H1 (cell line): ENCODE results near the gene OSBPL2. TPM values are rescaled to one million over a fixed set of nuclear protein-coding genes. Genes with fewer than 3 reads are reported as not detected.

Experiments used
- CTCF ChIA-PET: fragments of 300-600 bp; sonication (Branson Sonifier 250); formaldehyde crosslinking; loops from one replicate; lab custom pipeline; 2021; ENCODE audit not compliant: partially characterized antibody; lab: Charles Lee
- POLR2A ChIA-PET: fragments of 300-600 bp; sonication (Branson Sonifier 250); formaldehyde crosslinking; loops from one replicate; lab custom pipeline; 2021; ENCODE audit warnings: inconsistent platforms; ENCODE audit not compliant: partially characterized antibody; lab: Charles Lee
- DNase-seq, 2 experiments: peaks; one replicate each; pipeline versions ENCODE4 v3.0.0 to v3.0.0-alpha.2; 2010 to 2022; ENCODE audit warnings: low spot score in 2 of 2, low read depth in 1 of 2, mixed read lengths in 1 of 2
- FAIRE-seq: peaks from 2 replicates; lab custom pipeline; 2011; peaks lifted over from hg19 to GRCh38; lab: Jason Lieb, UNC
- H2AFZ ChIP-seq: 2 replicates; pipeline ENCODE4 v1.8.1; 2012; ENCODE audit warnings: low read length, inconsistent platforms
- H2AK5ac ChIP-seq: 2 replicates; pipeline ENCODE4 v1.6.1; 2013; ENCODE audit warnings: low read depth, low read length
- H2BK120ac ChIP-seq: replicated peaks from 2 replicates; pipeline ENCODE3; 2013; ENCODE audit warnings: low read depth, low read length, inconsistent platforms
- H2BK12ac ChIP-seq: 2 replicates; pipeline ENCODE4 v1.6.1; 2013; ENCODE audit warnings: low read depth, low read length
- H2BK15ac ChIP-seq: 2 replicates; pipeline ENCODE4 v1.6.1; 2013; ENCODE audit warnings: low read length
- H2BK20ac ChIP-seq: 2 replicates; pipeline ENCODE4 v1.6.1; 2013; ENCODE audit warnings: low read length
- H2BK5ac ChIP-seq: 2 replicates; pipeline ENCODE4 v1.6.1; 2013; ENCODE audit warnings: low read depth, low read length
- H3K14ac ChIP-seq: 2 replicates; pipeline ENCODE4 v1.6.1; 2013; ENCODE audit warnings: inconsistent platforms; ENCODE audit not compliant: insufficient read length
- H3K18ac ChIP-seq: 2 replicates; pipeline ENCODE4 v1.6.1; 2013; ENCODE audit warnings: low read length; ENCODE audit errors: extremely low read depth
- H3K23ac ChIP-seq: 2 replicates; pipeline ENCODE4 v1.6.1; 2013; ENCODE audit warnings: inconsistent platforms; ENCODE audit not compliant: insufficient read length
- H3K23me2 ChIP-seq: 2 replicates; pipeline ENCODE4 v1.6.1; 2013; ENCODE audit warnings: low read depth, low read length
- H3K27ac ChIP-seq: 2 replicates; pipeline ENCODE4 v1.6.1; 2011; ENCODE audit warnings: low read depth, low read length, inconsistent platforms
- H3K27me3 ChIP-seq, 4 experiments: replicated peaks in 1 of 4; 1 replicate in 1 of 4; 2 replicates in 3 of 4; pipeline versions ENCODE4 v1.6.1 to v1.8.1; 2011 to 2013; ENCODE audit warnings: low read length in 3 of 4, mild to moderate bottlenecking in 3 of 4, inconsistent platforms in 2 of 4, mixed read lengths in 2 of 4, moderate library complexity in 1 of 4; ENCODE audit not compliant: control insufficient read depth in 3 of 4, insufficient read depth in 3 of 4; ENCODE audit errors: extremely low read depth in 1 of 4
- H3K36me3 ChIP-seq, 4 experiments: 2 replicates each; pipeline versions ENCODE4 v1.6.1 to v1.8.1; 2011 to 2013; ENCODE audit warnings: mild to moderate bottlenecking in 4 of 4, low read length in 3 of 4, moderate library complexity in 2 of 4, control low read depth in 1 of 4, inconsistent platforms in 1 of 4; ENCODE audit not compliant: insufficient read depth in 4 of 4, control insufficient read depth in 2 of 4
- H3K4ac ChIP-seq: replicated peaks from 2 replicates; pipeline ENCODE3; 2013; ENCODE audit warnings: low read length, low read depth, mixed read lengths, inconsistent platforms; ENCODE audit not compliant: insufficient read length
- H3K4me1 ChIP-seq, 4 experiments: replicated peaks in 1 of 4; 1 replicate in 1 of 4; 2 replicates in 3 of 4; pipeline versions ENCODE4 v1.6.1 to v1.8.1; 2011 to 2013; ENCODE audit warnings: low read length in 3 of 4, inconsistent platforms in 2 of 4, mixed read lengths in 1 of 4; ENCODE audit not compliant: insufficient read depth in 4 of 4, control insufficient read depth in 3 of 4
- H3K4me2 ChIP-seq, 2 experiments: 2 replicates each; pipeline versions ENCODE4 v1.6.1 to v1.8.1; 2011 to 2013; ENCODE audit warnings: low read depth in 2 of 2, low read length in 2 of 2, control low read depth in 1 of 2, inconsistent platforms in 1 of 2, mild to moderate bottlenecking in 1 of 2; ENCODE audit not compliant: insufficient read depth in 1 of 2
- H3K4me3 ChIP-seq, 4 experiments: fragments of 200-600, 300-600 bp in 1 of 4; sonication (generic), shearing (Covaris generic), sonication (Bioruptor Twin) in 1 of 4; 2 replicates each; pipeline versions ENCODE4 v1.5.1 to v1.8.1; 2011 to 2016; ENCODE audit warnings: low read length in 4 of 4, low read depth in 3 of 4, control low read depth in 2 of 4, inconsistent platforms in 2 of 4, mild to moderate bottlenecking in 2 of 4, mixed read lengths in 1 of 4, moderate library complexity in 1 of 4; ENCODE audit not compliant: insufficient read depth in 2 of 4; ENCODE audit errors: extremely low read depth in 1 of 4
- H3K56ac ChIP-seq: replicated peaks from 2 replicates; pipeline ENCODE3; 2013; ENCODE audit warnings: low read depth, mild to moderate bottlenecking, mixed read lengths, low read length, inconsistent platforms; ENCODE audit not compliant: insufficient read length
- H3K79me1 ChIP-seq: 2 replicates; pipeline ENCODE4 v1.6.1; 2013; ENCODE audit warnings: low read depth, low read length, control low read depth
- H3K79me2 ChIP-seq, 2 experiments: 2 replicates each; pipeline versions ENCODE4 v1.6.1 to v1.8.1; 2012 to 2013; ENCODE audit warnings: low read length in 2 of 2, mild to moderate bottlenecking in 2 of 2, inconsistent platforms in 1 of 2; ENCODE audit not compliant: insufficient read depth in 2 of 2, control insufficient read depth in 1 of 2
- H3K9ac ChIP-seq, 4 experiments: replicated peaks in 1 of 4; 1 replicate in 1 of 4; 2 replicates in 3 of 4; pipeline versions ENCODE4 v1.6.1 to v1.8.1; 2011 to 2013; ENCODE audit warnings: low read depth in 3 of 4, low read length in 3 of 4, control low read depth in 2 of 4, mild to moderate bottlenecking in 2 of 4, moderate library complexity in 2 of 4, inconsistent platforms in 1 of 4; ENCODE audit errors: extremely low read depth in 1 of 4
- H3K9me3 ChIP-seq, 2 experiments: 2 replicates each; pipeline versions ENCODE4 v1.6.1 to v1.8.1; 2012 to 2013; ENCODE audit warnings: mild to moderate bottlenecking in 2 of 2, moderate library complexity in 2 of 2, control low read depth in 1 of 2, inconsistent platforms in 1 of 2, low read depth in 1 of 2, low read length in 1 of 2, mixed read lengths in 1 of 2; ENCODE audit not compliant: insufficient read depth in 2 of 2
- H4K20me1 ChIP-seq, 2 experiments: replicated peaks in 1 of 2; 2 replicates each; pipeline versions ENCODE3 to v1.8.1; 2011 to 2013; ENCODE audit warnings: inconsistent platforms in 2 of 2, low read length in 2 of 2, mild to moderate bottlenecking in 1 of 2; ENCODE audit not compliant: insufficient read depth in 2 of 2, control insufficient read depth in 1 of 2
- H4K5ac ChIP-seq: 2 replicates; pipeline ENCODE4 v1.6.1; 2013; ENCODE audit warnings: low read length, low read depth, mixed read lengths, inconsistent platforms; ENCODE audit not compliant: insufficient read length
- H4K8ac ChIP-seq: 2 replicates; pipeline ENCODE4 v1.8.0; 2013; ENCODE audit warnings: mild to moderate bottlenecking, moderate library complexity, low read length, inconsistent platforms; ENCODE audit not compliant: insufficient read depth; ENCODE audit errors: extremely low read depth
- H4K91ac ChIP-seq: replicated peaks from 2 replicates; pipeline ENCODE3; 2013; ENCODE audit warnings: low read length, mixed read lengths, inconsistent platforms; ENCODE audit not compliant: insufficient read length
- CTCF ChIP-seq, 3 experiments: IDR thresholded peaks; 1 replicate in 2 of 3; 2 replicates in 1 of 3; pipeline versions ENCODE4 v1.5.1 to v1.6.1; 2011; ENCODE audit warnings: low read length in 3 of 3, mild to moderate bottlenecking in 3 of 3, inconsistent platforms in 2 of 3, low read depth in 1 of 3, moderate library complexity in 1 of 3; ENCODE audit not compliant: insufficient read depth in 1 of 3; ENCODE audit errors: control extremely low read depth in 1 of 3
- FOSL1 ChIP-seq: IDR thresholded peaks from 2 replicates; pipeline ENCODE4 v1.6.1; 2011; ENCODE audit warnings: mild to moderate bottlenecking, low read depth, low read length, moderate library complexity; ENCODE audit not compliant: insufficient read depth
- NRF1 ChIP-seq: IDR thresholded peaks from 2 replicates; pipeline ENCODE4 v1.6.1; 2011; ENCODE audit warnings: mild to moderate bottlenecking, low read depth, low read length, improper control_type of control experiment
- RXRA ChIP-seq: IDR thresholded peaks from 2 replicates; pipeline ENCODE4 v1.6.1; 2011; ENCODE audit warnings: low read depth, mild to moderate bottlenecking, low read length, moderate library complexity; ENCODE audit not compliant: insufficient read depth
- SP2 ChIP-seq: IDR thresholded peaks from 2 replicates; pipeline ENCODE4 v1.6.1; 2012; ENCODE audit warnings: mild to moderate bottlenecking, low read length, inconsistent platforms
- SP4 ChIP-seq: IDR thresholded peaks from 2 replicates; pipeline ENCODE4 v1.6.1; 2012; ENCODE audit warnings: low read length, inconsistent platforms
- TAF7 ChIP-seq: optimal IDR thresholded peaks from 2 replicates; pipeline ENCODE3; 2011; ENCODE audit warnings: low read depth, mild to moderate bottlenecking, inconsistent platforms, low read length, moderate library complexity, borderline replicate concordance
- TCF12 ChIP-seq: IDR thresholded peaks from 2 replicates; pipeline ENCODE4 v1.6.1; 2011; ENCODE audit warnings: low read depth, mild to moderate bottlenecking, low read length
- WGBS, 2 experiments: shearing (Covaris generic) in 1 of 2; methylation state at CpG; one replicate each; pipeline versions ENCODE4 v1.1.6 to v1.1.7; 2013 to 2015; ENCODE audit warnings: low lambda C conversion rate in 2 of 2, mixed read lengths in 2 of 2, inconsistent platforms in 1 of 2, low coverage in 1 of 2, missing lambda C conversion rate in 1 of 2; ENCODE audit not compliant: insufficient replicate concordance in 2 of 2, insufficient coverage in 1 of 2, insufficient read length in 1 of 2; ENCODE audit errors: extremely low coverage in 1 of 2, missing lambda C conversion rate in 1 of 2; 5-methylcytosine and 5-hydroxymethylcytosine counted together
- polyA plus RNA-seq, 7 experiments: library from polyadenylated mRNA; depleted of rRNA in 3 of 7; stranded (reverse) in 5 of 7; unstranded in 2 of 7; fragments of >200 nt in 5 of 7; fragments of 200-250 nt in 2 of 7; gene quantifications; 1 replicate in 5 of 7; 2 replicates in 1 of 7; 4 replicates in 1 of 7; pipeline versions ENCODE4 v1.2.1 to v1.2.3, GENCODE V29; 2011 to 2013; ENCODE audit warnings: missing spikeins in 2 of 7, mixed read lengths in 2 of 7
- total RNA-seq: library from RNA; stranded (reverse); fragmentation: NEBNext Ultra II Directional; extraction: Animal tissue kit (Norgen Biotek cat#: 25700); gene quantifications from 2 replicates; pipeline ENCODE4 v1.2.1, GENCODE V29; 2021
- TF ChIP-seq, protein P1 (sequence below): IDR thresholded peaks from 2 replicates; pipeline ENCODE4 v1.6.1; 2011; ENCODE audit warnings: low read depth, mild to moderate bottlenecking, low read length; ENCODE audit not compliant: insufficient read depth

OSBPL2 gene
- total and polyA plus RNA-seq, 2 of the 8 experiments (the other 6 are each of a cell fraction or from before 2014, with no cell fraction given): 11.7 to 42.4 TPM

DNA sequence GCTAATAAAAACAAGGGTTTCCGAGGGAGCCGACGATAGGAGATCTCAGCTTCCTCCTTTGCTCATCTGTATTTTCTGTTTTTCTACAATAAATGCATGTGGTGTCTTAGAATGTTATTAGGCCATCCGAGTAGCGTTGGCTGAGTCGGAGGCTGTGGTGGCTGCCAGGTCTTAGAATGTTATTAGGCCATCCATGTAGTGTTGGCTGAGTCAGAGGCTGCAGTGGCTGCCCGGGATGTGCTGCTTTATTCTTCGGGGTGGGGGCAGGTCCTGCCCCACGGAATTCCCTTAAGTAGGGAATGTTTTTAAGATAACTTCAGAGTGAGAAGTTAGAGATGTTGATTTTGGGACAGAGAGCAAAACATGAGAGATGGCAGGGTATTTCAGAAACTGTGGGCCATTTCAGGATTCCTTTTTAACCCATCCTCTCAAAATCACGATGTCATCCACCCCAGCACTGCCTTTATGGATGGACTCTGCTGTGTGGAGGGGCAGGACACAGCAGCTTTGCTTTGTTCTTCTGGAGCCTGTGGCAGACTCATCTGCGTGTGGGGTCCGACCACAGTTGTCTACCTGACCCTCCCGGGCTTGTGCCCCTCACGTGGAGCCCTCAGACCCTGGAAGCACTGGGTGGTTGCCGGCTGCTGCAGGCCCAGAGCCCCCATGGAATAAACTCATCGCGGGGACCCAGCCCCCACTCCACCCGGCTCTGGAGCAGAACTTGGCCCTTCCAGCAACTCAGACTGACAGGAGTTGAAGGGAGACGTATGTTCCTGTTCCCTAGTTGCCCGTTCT is 20.4 kb downstream of the OSBPL2 start:
- H2AFZ ChIP-seq: no peak overlapping the region
- H2BK5ac ChIP-seq: no peak overlapping the region
- no peak overlapping the region for H4K8ac ChIP-seq
- no peak overlapping the region for H2BK12ac ChIP-seq
- WGBS, 2 experiments: 93% methylated on average over 19 of the region's 20 CpGs; no CpG with 5 or more reads in 1 of the 2 experiments
- no peak overlapping the region for H2BK120ac ChIP-seq
- peaks cover 0 to 16% of the 10 kb centered on the region in 2 experiments; a peak in 1 of 4 replicates for H3K79me2 ChIP-seq
- no peak overlapping the region for H3K23ac ChIP-seq
- H3K23me2 ChIP-seq: no peaks in the 10 kb centered on the region
- no peak overlapping the region for H3K14ac ChIP-seq
- H3K18ac ChIP-seq: no peak overlapping the region
- H2BK20ac ChIP-seq: no peak overlapping the region
- H4K91ac ChIP-seq: no peak overlapping the region
- POLR2A ChIA-PET: interaction anchor here (1.7 kb wide), 1 partner anchor 12 kb away, joined by 4 read pairs; no protein-coding TSS in a partner anchor
- H3K27ac ChIP-seq: no peak overlapping the region
- H3K9me3 ChIP-seq: no peaks in the 10 kb centered on the region
- no peak overlapping the region for H3K4ac ChIP-seq
- no peak overlapping the region for H3K4me3 ChIP-seq
- no peak overlapping the region for H2BK15ac ChIP-seq
- CTCF ChIA-PET: interaction anchor here (1.1 to 2.7 kb wide), 2 partner anchors 12 to 37 kb away, joined by 3 to 18 read pairs; no protein-coding TSS in a partner anchor
- H3K36me3 ChIP-seq: peaks cover 0 to 15% (median under 1%) of the 10 kb centered on the region in 4 experiments; a peak in 5 of 8 replicates
- no peak overlapping the region for H3K56ac ChIP-seq
- H3K4me1 ChIP-seq: no peaks in the 10 kb centered on the region
- H3K27me3 ChIP-seq: no peaks in the 10 kb centered on the region
- peaks cover 7 to 11% of the 10 kb centered on the region in 2 experiments for H4K20me1 ChIP-seq
- FAIRE-seq (no peak), DNase-seq (no peak)
- no peak overlapping the region for H3K4me2 ChIP-seq
- H2AK5ac ChIP-seq: no peak overlapping the region
- H3K79me1 ChIP-seq: peaks cover 8% of the 10 kb centered on the region
- H3K9ac ChIP-seq: no peak overlapping the region
- no peak overlapping the region for H4K5ac ChIP-seq
- TF ChIP-seq CTCF (IDR thresholded peaks at IDR 0.05; ENCODE audit: control extremely low read depth in 1 of 3, insufficient read depth in 1 of 3, low read depth in 1 of 3, low read length in 3 of 3) (no peak), TAF7 (no peak), SP4 (no peak), FOSL1 (no peak), SP2 (no peak), RXRA (no peak), NRF1 (no peak), TCF12 (no peak)
- TF ChIP-seq, protein P1, sequence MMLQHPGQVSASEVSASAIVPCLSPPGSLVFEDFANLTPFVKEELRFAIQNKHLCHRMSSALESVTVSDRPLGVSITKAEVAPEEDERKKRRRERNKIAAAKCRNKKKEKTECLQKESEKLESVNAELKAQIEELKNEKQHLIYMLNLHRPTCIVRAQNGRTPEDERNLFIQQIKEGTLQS: no peak
